GM19240 (cell line): ENCODE measurements around the gene P2RY6.

Experiments used
- DNase-seq: peaks from one replicate; pipeline ENCODE4 v3.0.0; 2011; ENCODE audit warnings: low spot score; ENCODE audit not compliant: insufficient read length

P2RY6 gene

DNA sequence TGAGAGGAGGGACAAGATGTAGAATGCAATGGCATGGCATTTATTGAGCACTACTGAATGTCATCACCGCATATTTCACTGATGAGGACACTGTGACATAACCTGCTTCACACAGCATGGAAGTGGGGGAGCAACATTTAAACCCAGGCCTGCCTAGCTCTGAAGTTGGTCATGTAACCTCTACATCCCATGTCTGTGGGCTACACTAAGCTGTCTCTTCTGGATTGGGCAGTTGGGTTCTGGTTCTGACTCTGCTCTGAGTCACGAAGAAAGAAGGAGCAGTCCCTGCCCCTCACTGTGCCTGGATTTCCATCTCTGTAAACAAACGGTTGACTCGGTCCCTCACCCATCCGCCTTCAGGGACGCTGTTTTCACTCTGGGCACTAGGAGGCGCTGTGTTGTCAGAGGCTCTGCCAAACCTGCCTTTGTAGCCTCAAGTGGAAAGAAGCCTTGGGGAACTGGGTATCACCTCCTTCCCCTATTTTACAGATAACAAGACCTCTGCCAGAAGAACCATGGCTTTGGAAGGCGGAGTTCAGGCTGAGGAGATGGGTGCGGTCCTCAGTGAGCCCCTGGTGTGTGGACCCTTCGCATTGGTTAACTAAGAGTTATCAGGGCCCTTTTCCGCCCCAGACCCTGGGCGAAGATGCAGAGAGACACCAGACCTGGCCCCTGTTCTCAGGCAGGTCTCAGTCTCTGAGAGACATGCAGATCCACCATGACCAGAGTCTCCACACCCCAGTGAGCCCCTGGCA is 23.3 kb downstream of the P2RY6 start:
- DNase-seq: peak; percentile 69

DNA sequence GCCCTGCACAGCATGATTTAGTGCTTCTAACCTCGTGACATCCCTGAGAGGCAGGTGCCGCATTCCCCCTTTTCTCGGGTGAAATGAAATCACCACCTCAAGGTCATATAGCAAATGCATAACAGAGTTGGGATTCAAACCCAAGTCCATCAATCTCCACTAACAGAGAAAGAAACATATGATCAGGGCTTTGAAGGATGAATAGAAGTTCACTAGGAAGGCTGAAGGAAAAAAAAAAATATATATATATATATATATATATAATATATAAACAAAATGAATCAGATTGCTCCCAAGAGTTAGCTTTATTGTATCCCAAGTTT is 23.8 kb downstream of the P2RY6 start:
- no peak for DNase-seq

DNA sequence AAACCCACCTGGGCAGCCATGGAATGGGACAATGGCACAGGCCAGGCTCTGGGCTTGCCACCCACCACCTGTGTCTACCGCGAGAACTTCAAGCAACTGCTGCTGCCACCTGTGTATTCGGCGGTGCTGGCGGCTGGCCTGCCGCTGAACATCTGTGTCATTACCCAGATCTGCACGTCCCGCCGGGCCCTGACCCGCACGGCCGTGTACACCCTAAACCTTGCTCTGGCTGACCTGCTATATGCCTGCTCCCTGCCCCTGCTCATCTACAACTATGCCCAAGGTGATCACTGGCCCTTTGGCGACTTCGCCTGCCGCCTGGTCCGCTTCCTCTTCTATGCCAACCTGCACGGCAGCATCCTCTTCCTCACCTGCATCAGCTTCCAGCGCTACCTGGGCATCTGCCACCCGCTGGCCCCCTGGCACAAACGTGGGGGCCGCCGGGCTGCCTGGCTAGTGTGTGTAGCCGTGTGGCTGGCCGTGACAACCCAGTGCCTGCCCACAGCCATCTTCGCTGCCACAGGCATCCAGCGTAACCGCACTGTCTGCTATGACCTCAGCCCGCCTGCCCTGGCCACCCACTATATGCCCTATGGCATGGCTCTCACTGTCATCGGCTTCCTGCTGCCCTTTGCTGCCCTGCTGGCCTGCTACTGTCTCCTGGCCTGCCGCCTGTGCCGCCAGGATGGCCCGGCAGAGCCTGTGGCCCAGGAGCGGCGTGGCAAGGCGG is 24.5 kb downstream of the P2RY6 start:
- DNase-seq: no peak

DNA sequence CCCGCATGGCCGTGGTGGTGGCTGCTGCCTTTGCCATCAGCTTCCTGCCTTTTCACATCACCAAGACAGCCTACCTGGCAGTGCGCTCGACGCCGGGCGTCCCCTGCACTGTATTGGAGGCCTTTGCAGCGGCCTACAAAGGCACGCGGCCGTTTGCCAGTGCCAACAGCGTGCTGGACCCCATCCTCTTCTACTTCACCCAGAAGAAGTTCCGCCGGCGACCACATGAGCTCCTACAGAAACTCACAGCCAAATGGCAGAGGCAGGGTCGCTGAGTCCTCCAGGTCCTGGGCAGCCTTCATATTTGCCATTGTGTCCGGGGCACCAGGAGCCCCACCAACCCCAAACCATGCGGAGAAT is 25.1 kb downstream of the P2RY6 start:
- DNase-seq: no peak

DNA sequence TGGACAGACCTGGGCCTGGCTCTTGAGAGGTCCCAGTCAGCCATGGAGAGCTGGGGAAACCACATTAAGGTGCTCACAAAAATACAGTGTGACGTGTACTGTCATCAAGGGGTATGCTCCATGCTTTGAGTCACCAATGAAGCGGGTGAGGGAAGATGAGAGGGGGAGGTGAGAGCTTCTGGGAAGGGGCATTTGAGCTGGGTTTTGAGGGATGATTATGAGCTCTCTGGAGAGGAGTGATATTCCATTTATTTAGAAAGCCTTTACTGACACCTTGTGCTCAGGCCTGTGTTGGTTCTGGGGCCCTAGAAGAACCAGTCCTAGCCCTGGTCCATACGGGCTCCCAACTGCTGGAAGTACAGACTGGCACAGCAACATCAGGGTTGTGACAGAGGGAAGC is 25.6 kb downstream of the P2RY6 start:
- no peak for DNase-seq

DNA sequence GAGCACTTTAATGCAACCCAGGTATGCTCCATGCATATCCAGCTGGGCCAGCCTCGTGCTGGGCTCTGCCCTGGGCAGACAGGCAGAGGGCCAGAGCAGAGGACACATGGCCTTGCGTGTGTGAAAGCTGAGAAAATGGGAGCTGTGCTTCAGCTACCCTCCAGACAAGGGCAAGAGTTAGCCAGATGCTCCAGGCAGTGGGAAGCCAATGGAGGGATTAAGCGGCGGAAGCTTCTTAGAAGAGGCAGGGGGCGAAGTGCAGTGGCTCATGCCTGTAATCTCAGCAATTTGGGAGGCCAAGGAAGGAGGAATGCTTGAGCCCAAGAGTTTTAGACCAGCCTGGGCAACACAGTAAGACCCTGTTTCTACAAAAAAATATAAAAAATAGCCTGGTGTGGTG is 26.1 kb downstream of the P2RY6 start:
- DNase-seq: no peak

DNA sequence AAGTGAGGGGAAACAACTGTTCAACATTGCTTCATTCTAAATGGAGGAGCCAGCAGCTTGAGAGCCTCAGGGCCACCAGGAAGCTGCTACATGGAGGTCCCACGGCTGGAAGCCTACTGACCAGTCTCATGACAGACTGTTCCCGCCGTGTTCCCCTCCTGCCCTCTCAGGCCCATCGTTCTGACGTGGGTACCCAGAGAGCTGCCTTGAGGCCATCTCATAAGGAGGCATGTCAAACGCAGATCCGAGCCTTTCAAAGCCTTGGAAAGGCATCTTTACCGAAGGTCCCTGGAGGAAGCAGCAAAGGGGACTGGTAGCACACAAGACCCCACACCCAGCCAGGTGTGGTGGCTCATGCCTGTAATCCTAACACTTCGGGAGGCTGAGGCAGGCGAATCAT is 27.6 kb downstream of the P2RY6 start:
- no peak for DNase-seq

DNA sequence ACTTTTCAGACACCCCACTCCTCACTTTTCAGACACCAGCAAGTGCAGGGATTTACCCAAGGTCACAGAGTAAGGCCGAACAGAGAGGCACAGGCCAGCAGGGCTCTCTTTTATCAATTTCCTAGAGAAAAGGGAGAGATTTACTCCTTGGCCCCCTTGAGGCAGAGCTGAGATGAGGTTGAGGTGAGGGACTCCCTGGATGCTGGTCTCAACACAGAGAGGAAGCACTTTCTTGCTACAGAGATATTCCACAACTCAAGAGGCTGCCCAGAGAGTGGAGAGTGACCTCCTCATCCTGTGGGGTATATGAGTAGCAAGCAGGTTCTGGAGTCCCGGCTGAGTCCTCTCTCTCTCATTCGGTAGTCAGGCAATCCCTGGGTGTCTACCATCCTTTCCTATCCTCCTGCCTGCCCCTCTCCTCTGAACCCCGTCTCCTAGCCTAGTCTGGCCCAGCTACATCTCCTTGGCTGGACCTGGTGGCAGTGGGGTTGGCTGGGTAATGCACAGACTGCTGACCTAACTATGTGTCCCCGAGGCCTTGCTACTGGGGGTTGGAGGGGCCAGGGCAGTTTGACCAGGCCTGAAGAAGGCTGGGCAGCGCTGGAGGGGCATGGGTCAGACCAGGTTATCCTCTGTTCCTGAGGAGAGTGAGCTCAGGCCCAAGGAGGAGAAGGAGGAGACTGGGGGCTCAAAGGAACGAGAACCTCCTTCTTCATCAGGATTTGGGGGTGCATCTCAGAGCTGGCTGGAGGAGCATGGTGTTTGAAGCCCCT is 34.1 kb downstream of the P2RY6 start:
- no peak for DNase-seq

DNA sequence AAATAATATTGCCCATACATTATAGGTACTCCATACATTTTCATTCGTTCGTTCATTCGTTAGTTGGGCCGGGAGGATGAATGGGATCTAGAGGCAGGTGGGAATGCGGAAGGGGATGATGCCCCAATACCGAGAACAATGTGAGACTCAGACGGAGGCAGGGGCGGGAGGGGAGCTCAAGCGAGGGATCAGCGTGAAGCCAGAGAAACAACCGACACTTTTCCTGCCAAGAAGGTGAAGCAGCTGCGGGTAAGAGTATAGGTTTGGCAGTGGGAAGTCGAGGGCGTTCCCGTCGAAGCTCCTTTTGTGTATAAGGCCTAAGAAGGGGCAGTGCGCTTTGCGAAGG is 34.8 kb downstream of the P2RY6 start:
- no peak for DNase-seq

DNA sequence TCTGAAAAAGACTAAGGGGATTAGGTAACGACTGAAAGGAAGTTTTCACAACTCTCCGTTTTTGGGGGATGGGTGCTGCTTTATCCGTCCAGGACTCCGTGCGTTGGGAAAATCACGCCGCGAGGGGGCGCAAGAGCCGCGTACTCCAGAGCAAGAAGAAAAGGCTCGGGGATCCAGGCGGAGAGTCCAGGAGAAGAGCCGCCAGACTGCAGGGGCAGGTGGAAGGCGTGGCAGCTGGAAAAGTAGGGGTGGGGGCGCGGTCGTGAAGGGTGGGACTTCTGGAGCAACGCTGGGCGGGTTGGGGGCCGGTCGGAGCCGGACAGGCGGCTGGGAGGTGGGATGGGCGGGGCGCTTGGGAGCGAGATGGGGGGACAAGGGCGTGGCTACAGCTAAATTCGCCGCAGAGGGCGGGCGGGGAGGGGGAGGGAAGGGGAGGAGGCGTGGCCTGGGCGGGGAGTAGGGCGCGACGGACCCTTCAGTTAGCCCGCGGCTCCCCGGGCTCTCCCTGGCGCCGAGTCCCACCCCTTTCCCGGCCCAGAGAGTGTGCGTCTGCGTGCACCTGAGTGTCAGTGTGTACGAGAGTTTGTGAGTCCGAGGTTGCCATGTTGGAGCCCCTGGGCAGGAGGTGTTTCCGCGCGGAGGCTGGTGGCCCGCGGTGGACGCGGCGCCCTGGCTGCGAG is 35.3 kb downstream of the P2RY6 start:
- peak; percentile 89 for DNase-seq

DNA sequence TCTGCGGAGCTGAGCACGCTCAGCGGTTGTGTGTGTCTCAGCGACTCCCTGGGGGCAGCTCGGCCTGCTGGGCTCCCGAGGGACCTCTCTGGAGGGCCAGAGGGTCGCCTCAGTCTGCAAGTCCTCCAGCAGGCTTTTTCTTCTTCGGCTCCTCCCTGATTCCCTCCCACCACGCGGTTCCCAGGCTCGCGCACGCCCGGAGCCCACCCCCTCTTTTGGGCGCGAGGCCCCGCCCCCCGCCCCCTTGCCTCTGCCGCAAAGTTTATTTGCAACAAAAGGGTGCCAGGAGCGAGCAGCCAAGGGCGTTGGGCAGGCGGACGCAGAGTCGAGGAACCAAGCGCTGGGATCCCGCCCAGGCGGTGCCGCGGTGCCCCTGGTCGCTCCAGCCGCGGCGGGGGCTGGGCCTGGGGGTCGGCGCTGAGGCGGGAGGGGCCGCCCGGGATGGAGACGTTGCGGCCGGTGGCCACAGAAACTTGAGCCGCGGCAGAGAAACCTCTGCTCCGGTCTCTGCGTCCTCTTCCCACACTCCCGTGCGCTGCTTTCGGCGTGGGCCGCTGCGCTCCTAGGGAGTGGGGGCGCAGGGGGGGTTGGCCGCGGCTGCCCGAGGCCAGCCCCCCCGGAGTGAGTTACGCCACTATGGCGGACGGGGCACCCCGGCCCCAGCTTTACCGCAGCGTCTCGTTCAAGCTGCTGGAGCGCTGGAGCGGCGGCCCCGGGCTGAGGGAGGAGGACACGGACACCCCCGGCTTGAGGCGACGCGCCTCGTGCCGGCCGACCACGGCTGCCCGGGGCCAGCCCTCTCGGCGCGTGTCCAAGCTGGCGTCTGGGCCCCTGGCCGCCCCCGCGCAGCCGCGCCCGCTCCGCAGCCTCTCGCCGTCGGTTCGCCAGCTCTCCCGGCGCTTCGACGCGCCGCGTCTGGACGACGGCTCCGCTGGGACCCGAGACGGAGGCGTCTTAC is 36.1 kb downstream of the P2RY6 start, which contains the start of gene ARHGEF17:
TSS of gene ARHGEF17 (plus strand) at position 274 of the 958 bp plus-strand sequence. CDS start at position 637, 363 bp downstream.
- no peak for DNase-seq

DNA sequence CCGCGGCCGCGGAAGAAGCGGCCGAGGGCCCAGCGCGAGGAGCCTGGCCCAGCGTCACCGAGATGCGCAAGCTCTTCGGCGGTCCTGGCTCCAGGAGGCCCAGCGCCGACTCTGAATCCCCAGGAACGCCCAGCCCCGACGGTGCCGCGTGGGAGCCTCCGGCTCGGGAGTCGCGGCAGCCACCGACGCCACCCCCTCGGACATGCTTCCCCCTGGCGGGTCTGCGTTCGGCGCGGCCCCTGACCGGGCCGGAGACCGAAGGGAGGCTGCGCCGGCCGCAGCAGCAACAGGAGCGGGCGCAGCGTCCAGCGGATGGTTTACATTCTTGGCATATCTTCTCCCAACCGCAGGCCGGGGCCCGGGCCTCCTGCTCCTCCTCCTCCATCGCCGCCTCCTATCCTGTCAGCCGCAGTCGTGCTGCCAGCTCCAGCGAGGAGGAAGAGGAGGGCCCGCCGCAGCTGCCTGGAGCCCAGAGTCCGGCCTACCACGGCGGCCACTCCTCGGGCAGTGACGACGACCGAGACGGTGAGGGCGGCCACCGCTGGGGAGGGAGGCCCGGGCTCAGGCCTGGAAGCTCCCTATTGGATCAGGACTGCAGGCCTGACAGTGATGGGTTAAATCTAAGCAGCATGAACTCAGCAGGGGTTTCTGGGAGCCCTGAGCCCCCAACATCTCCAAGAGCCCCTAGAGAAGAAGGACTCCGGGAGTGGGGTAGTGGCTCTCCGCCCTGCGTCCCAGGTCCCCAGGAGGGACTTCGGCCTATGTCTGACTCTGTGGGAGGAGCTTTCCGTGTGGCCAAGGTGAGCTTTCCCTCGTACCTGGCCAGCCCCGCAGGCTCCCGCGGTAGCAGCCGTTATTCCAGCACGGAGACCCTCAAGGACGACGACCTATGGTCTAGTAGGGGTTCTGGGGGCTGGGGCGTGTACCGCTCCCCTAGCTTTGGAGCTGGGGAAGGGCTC is 37.1 kb downstream of the P2RY6 start:
- DNase-seq: no peak

DNA sequence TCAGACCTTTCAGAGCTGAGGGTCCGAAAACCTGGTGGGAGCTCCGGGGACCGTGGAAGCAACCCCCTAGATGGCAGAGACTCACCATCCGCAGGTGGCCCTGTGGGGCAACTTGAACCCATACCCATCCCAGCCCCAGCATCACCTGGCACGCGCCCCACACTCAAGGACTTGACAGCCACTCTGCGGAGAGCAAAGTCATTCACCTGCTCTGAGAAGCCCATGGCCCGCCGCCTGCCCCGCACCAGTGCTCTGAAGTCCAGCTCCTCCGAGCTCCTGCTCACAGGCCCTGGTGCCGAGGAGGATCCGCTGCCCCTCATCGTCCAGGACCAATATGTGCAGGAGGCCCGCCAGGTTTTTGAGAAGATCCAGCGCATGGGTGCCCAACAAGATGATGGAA is 37.9 kb downstream of the P2RY6 start:
- DNase-seq: no peak

DNA sequence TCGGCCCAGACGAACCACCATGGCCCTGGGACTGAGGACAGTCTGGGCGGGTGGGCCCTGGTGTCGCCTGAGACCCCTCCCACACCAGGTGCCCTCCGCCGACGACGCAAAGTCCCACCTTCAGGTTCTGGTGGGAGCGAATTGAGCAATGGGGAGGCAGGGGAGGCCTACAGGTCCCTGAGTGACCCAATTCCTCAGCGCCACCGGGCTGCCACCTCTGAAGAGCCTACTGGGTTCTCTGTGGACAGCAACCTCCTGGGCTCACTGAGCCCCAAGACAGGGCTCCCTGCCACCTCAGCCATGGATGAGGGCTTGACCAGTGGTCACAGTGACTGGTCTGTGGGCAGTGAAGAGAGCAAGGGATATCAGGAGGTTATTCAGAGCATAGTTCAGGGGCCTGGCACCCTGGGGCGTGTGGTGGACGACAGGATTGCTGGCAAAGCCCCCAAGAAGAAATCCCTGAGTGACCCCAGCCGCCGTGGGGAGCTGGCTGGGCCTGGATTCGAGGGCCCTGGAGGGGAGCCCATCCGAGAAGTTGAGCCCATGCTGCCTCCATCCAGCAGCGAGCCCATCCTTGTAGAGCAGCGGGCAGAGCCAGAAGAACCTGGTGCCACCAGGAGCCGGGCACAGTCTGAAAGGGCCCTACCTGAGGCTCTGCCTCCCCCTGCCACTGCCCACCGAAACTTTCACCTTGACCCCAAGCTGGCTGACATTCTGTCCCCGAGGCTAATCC is 38.7 kb downstream of the P2RY6 start:
- no peak for DNase-seq

DNA sequence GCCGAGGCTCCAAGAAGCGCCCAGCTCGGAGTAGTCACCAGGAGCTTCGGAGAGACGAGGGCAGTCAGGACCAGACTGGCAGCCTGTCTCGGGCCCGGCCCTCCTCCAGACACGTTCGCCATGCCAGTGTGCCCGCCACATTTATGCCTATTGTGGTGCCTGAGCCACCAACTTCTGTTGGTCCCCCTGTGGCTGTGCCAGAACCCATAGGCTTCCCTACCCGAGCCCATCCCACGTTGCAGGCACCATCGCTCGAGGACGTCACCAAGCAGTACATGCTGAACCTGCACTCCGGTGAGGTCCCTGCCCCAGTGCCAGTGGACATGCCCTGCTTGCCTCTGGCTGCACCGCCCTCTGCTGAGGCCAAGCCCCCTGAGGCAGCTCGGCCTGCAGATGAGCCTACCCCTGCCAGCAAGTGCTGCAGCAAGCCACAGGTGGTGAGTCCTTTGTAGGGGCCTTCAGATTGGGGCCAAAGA is 39.3 kb downstream of the P2RY6 start:
- no peak for DNase-seq

DNA sequence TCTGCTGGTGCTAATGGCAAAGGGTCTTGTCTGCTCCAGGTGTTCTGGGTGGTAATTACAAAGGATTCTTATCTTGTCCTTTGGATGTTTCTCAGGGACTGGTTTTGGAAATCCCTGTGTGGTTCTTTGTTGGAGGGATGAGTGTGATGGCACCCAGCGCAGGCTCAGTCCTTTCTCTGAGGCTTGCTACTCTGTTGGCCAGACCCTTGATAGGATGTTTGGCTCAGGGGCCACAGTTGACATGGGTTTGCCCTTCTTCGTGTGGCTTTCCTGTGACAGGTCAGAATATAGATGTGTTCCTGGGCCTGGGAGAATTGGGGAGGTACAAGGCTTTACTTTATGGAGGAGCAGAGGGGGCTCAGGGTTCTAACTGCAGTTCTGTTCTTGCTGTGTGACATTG is 39.9 kb downstream of the P2RY6 start:
- no peak for DNase-seq

DNA sequence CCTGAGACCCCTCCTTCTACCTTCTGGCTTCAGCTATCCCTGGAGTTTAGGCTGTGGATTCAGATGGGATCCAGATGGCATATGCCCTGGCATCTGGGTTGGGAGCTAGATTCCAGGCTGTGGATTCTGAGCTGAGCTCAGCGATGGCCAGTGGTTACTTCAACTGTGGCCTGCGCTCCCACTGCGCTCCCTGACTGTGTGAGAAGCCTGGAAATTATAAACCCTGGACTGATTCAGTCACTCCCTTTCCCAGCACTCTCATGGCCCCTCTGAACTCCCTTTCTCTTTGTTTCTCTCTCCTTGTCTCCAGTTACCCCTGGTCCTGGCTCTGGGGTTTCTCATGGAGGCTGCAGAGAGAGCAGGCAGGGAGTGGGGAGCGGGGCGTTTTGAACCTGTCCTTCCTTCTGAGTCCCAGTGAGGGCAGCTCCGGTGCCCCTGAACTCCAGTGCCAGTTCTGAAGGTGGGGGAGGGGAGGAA is 40.8 kb downstream of the P2RY6 start:
- no peak for DNase-seq

DNA sequence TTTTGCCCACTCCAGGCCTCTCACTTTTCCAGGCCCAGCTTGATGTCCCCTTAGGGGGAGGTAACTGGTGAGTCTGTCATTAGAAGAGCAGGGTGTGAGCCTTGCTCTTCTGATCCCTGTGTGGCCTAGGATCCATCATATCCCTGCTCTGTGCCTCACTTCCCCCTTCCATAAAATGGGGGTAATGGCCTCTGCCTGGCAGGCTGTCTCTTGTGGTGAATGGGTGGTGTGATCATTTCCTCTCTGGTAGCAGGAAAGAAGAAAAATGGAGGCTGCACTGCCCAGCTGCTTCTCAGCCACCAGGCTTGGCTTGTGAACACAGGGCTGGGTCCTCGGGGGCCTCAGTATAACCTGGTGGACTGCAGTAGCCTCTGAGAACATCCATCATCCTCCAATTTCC is 41.5 kb downstream of the P2RY6 start:
- DNase-seq: no peak
